HCT116 (cell line): ENCODE results near the gene IER3. TPM values are rescaled to one million over a fixed set of nuclear protein-coding genes. Genes with fewer than 3 reads are reported as not detected.

Experiments
- ATAC-seq: fragments of 200-7000 bp; cut with Tn5 transposase; 2 replicates; pipeline ENCODE4 v1.9.1; 2020; ENCODE audit warnings: mild to moderate bottlenecking, moderate library complexity
- BruUV-seq: library from RNA; stranded (reverse); fragments of 400-500 nt; replicated peaks from 2 replicates; lab custom pipeline; 2021; lab: Mats Ljungman, UMichigan
- CTCF ChIA-PET: fragments of 300-600 bp; sonication (Branson Sonifier 250); formaldehyde crosslinking; loops from one replicate; lab custom pipeline; 2021; ENCODE audit warnings: antibody characterized with exemption; lab: Charles Lee
- POLR2A ChIA-PET: fragments of 300-600, 350-600 bp; sonication (Branson Sonifier 250); formaldehyde crosslinking; loops from one replicate; lab custom pipeline; 2021; ENCODE audit warnings: antibody characterized with exemption; lab: Charles Lee
- RAD21 ChIA-PET, 2 experiments: fragments of 300-600 bp; sonication (Branson Sonifier 250); formaldehyde crosslinking; loops; one replicate each; lab custom pipeline; 2023; ENCODE audit warnings: low total read pairs in 2 of 2; ENCODE audit not compliant: uncharacterized antibody in 2 of 2, unreplicated experiment in 2 of 2, low non-redundant PET in 1 of 2; lab: Charles Lee
- DNase-seq: peaks from one replicate; pipeline ENCODE4 v3.0.0-alpha.2; 2010; ENCODE audit warnings: low read depth, low spot score
- H2AFZ ChIP-seq: fragments of 200-600 bp; shearing (Covaris generic), sonication (generic); 2 replicates; pipeline ENCODE4 v1.6.1; 2017; ENCODE audit warnings: low read depth, mixed run types, mixed read lengths, antibody characterized with exemption, low read length; ENCODE audit not compliant: poor library complexity, severe bottlenecking
- H3K27ac ChIP-seq: 2 replicates; pipeline ENCODE4 v1.5.1; 2012; ENCODE audit warnings: low read depth, low read length
- H3K27me3 ChIP-seq: fragments of 200-600 bp; sonication (generic); 2 replicates; pipeline ENCODE4 v1.6.1; 2016; ENCODE audit warnings: mixed run types, low read length, mixed read lengths; ENCODE audit not compliant: insufficient read depth
- H3K36me3 ChIP-seq, 2 experiments: fragments of 200-500 bp in 1 of 2; fragments of 200-600 bp in 1 of 2; sonication (Bioruptor generic) in 1 of 2; sonication (generic) in 1 of 2; 2 replicates each; pipeline versions ENCODE4 v1.5.1 to v1.6.1; 2014 to 2016; ENCODE audit warnings: low read length in 2 of 2, inconsistent platforms in 1 of 2, mixed read lengths in 1 of 2, mixed run types in 1 of 2; ENCODE audit not compliant: insufficient read depth in 2 of 2, control insufficient read depth in 1 of 2
- H3K4me1 ChIP-seq, 2 experiments: fragments of 200-600 bp in 1 of 2; sonication (generic) in 1 of 2; 2 replicates each; pipeline versions ENCODE4 v1.5.1 to v1.6.1; 2012 to 2017; ENCODE audit warnings: low read length in 2 of 2, inconsistent platforms in 1 of 2, mild to moderate bottlenecking in 1 of 2, mixed read lengths in 1 of 2, mixed run types in 1 of 2, moderate library complexity in 1 of 2; ENCODE audit not compliant: insufficient read depth in 2 of 2, control insufficient read depth in 1 of 2
- H3K4me2 ChIP-seq: fragments of 200-600 bp; sonication (generic); 2 replicates; pipeline ENCODE4 v1.6.1; 2017; ENCODE audit warnings: mixed run types, low read length, mixed read lengths
- H3K4me3 ChIP-seq, 2 experiments: fragments of 200-600 bp in 1 of 2; sonication (generic) in 1 of 2; replicated peaks in 1 of 2; 2 replicates each; pipeline ENCODE4 v1.5.1; 2011 to 2016; ENCODE audit warnings: low read length in 2 of 2, control low read depth in 1 of 2, low read depth in 1 of 2, mild to moderate bottlenecking in 1 of 2, mixed read lengths in 1 of 2, mixed run types in 1 of 2
- H3K79me2 ChIP-seq: fragments of 200-600 bp; sonication (generic); 2 replicates; pipeline ENCODE4 v1.6.1; 2017; ENCODE audit warnings: mild to moderate bottlenecking, mixed run types, low read length, moderate library complexity, mixed read lengths; ENCODE audit not compliant: insufficient read depth
- H3K9ac ChIP-seq: fragments of 200-600 bp; sonication (generic); 2 replicates; pipeline ENCODE4 v1.6.1; 2016; ENCODE audit warnings: low read length, mixed read lengths
- H3K9me2 ChIP-seq: fragments of 200-600 bp; sonication (generic), shearing (Covaris generic); 2 replicates; pipeline ENCODE4 v1.6.1; 2017; ENCODE audit warnings: mixed run types, mild to moderate bottlenecking, moderate library complexity; ENCODE audit not compliant: insufficient read depth
- H3K9me3 ChIP-seq, 2 experiments: fragments of 200-500 bp in 1 of 2; fragments of 200-600 bp in 1 of 2; sonication (Bioruptor generic) in 1 of 2; sonication (generic) in 1 of 2; 2 replicates each; pipeline ENCODE4 v1.6.1; 2014 to 2017; ENCODE audit warnings: low read length in 2 of 2, mixed read lengths in 2 of 2, inconsistent platforms in 1 of 2, low read depth in 1 of 2, mild to moderate bottlenecking in 1 of 2, mixed run types in 1 of 2, moderate library complexity in 1 of 2; ENCODE audit not compliant: control insufficient read depth in 1 of 2, insufficient read depth in 1 of 2
- H4K20me1 ChIP-seq: fragments of 200-600 bp; sonication (generic), shearing (Covaris generic); 2 replicates; pipeline ENCODE4 v1.6.1; 2017; ENCODE audit warnings: mixed run types, mild to moderate bottlenecking, moderate library complexity; ENCODE audit not compliant: insufficient read depth
- CBX3 ChIP-seq: IDR thresholded peaks from 2 replicates; pipeline ENCODE4 v1.6.1; 2012; ENCODE audit warnings: low read depth
- CEBPB ChIP-seq: IDR thresholded peaks from 2 replicates; pipeline ENCODE4 v1.6.1; 2012; ENCODE audit warnings: low read depth
- CTCF ChIP-seq, 3 experiments: fragments of 200-600 bp in 1 of 3; sonication (generic) in 1 of 3; IDR thresholded peaks in 2 of 3; conservative IDR thresholded peaks in 1 of 3; 2 replicates each; pipeline ENCODE4 v1.5.1; 2012 to 2017; ENCODE audit warnings: low read depth in 2 of 3, low read length in 2 of 3, antibody characterized with exemption in 1 of 3, borderline replicate concordance in 1 of 3, control low read depth in 1 of 3, mild to moderate bottlenecking in 1 of 3, mixed read lengths in 1 of 3, mixed run types in 1 of 3, moderate library complexity in 1 of 3; ENCODE audit not compliant: insufficient read depth in 1 of 3
- EZH2 ChIP-seq: fragments of 200-600 bp; sonication (generic); IDR thresholded peaks from 2 replicates; pipeline ENCODE4 v1.6.1; 2017; ENCODE audit warnings: antibody characterized with exemption, mixed run types
- JUND ChIP-seq: IDR thresholded peaks from 2 replicates; pipeline ENCODE4 v1.6.1; 2012
- MAX ChIP-seq: IDR thresholded peaks from 2 replicates; pipeline ENCODE4 v1.6.1; 2012
- POLR2A ChIP-seq: IDR thresholded peaks from 2 replicates; pipeline ENCODE4 v1.7.0; 2011; ENCODE audit warnings: borderline replicate concordance; ENCODE audit not compliant: insufficient read depth, insufficient read length; ENCODE audit errors: extremely low read depth
- POLR2AphosphoS5 ChIP-seq: IDR thresholded peaks from 2 replicates; pipeline ENCODE4 v1.6.1; 2011; ENCODE audit warnings: mild to moderate bottlenecking, low read depth, low read length, moderate library complexity
- RAD21 ChIP-seq: IDR thresholded peaks from 2 replicates; pipeline ENCODE4 v1.6.1; 2012; ENCODE audit warnings: low read depth, mild to moderate bottlenecking
- SIN3A ChIP-seq: IDR thresholded peaks from 2 replicates; pipeline ENCODE4 v1.6.1; 2012; ENCODE audit warnings: low read depth
- TCF7L2 ChIP-seq: IDR thresholded peaks from 2 replicates; pipeline ENCODE4 v1.7.0; 2011; ENCODE audit warnings: borderline replicate concordance, inconsistent platforms; ENCODE audit not compliant: insufficient read depth, insufficient read length; ENCODE audit errors: extremely low read depth
- YY1 ChIP-seq: IDR thresholded peaks from 2 replicates; pipeline ENCODE4 v1.6.1; 2011; ENCODE audit warnings: low read length, low read depth, moderate library complexity, mild to moderate bottlenecking; ENCODE audit not compliant: insufficient replicate concordance; ENCODE audit errors: extremely low read depth
- ZFX ChIP-seq: fragments of 450-650 bp; IDR thresholded peaks from 2 replicates; pipeline ENCODE4 v1.6.1; 2017
- intact Hi-C: fragments of 100-400 bp; cut with micrococcal nuclease; formaldehyde crosslinking; loops from 2 replicates; pipeline ENCODE4 v1.10.0; 2022
- total RNA-seq: library from RNA; stranded (reverse); gene quantifications from one replicate; pipeline ENCODE4 v1.2.1, GENCODE V29; 2021; ENCODE audit not compliant: unreplicated experiment
- TF ChIP-seq, protein P1 (sequence below): IDR thresholded peaks from 2 replicates; pipeline ENCODE4 v1.6.1; 2012
- TF ChIP-seq, protein P2 (sequence below): IDR thresholded peaks from 2 replicates; pipeline ENCODE4 v1.6.1; 2011; ENCODE audit warnings: mild to moderate bottlenecking, low read length, moderate library complexity; ENCODE audit not compliant: insufficient replicate concordance; ENCODE audit errors: extremely low read depth

Gene IER3
- total RNA-seq, 1 experiment from 2014 or later, result 952 TPM

DNA sequence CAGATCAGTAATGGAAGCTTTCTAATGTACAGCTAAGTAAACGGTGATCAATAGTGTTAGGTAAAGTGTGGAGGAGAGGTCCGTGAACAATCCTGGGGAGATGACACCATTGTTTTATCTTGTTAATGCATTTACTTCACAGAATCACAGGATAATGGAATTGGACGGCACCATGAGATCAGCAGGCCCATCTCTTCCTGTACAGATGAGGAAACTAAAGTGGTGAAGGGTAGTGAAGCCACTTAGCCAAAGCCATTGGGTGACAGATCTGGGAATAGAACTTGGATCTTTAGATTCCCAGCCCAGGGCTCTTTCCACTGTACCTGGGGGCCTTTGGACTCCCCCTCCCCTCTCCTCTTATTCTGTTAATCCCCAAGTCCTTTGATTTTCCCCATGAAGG is 26.2 kb upstream of the IER3 start:
- peak overlapping the region; percentile 77 for H3K9ac ChIP-seq
- peak overlapping the region; percentile 86 for H3K4me2 ChIP-seq
- no peaks in the 10 kb centered on the region for H3K9me3 ChIP-seq
- H3K4me3 ChIP-seq, result no peak overlapping the region
- H2AFZ ChIP-seq, result no peak overlapping the region
- POLR2A ChIA-PET, result interaction anchor here (1.9 to 12.4 kb wide), 7 partner anchors 12 to 42 kb away, joined by 10 to 195 read pairs (median 80); partner anchors contain the start of genes FLOT1 and IER3
- no peaks in the 10 kb centered on the region for H3K27me3 ChIP-seq
- no peak for DNase-seq
- intact Hi-C loops, result no loop called here
- H3K36me3 ChIP-seq, result no peaks in the 10 kb centered on the region
- no peaks in the 10 kb centered on the region for H3K79me2 ChIP-seq
- H3K9me2 ChIP-seq, result no peaks in the 10 kb centered on the region
- no TSS peak for BruUV-seq
- peaks cover 67 to 80% of the 10 kb centered on the region in 2 experiments for H3K4me1 ChIP-seq
- no peak for TF ChIP-seq SIN3A
- TF ChIP-seq, protein P1, sequence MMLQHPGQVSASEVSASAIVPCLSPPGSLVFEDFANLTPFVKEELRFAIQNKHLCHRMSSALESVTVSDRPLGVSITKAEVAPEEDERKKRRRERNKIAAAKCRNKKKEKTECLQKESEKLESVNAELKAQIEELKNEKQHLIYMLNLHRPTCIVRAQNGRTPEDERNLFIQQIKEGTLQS, result no peak
- RAD21 ChIA-PET, result no interaction called here
- no peaks in the 10 kb centered on the region for H4K20me1 ChIP-seq
- peak overlapping the region; percentile 76 for H3K27ac ChIP-seq
- CTCF ChIA-PET, result no interaction called here
- ATAC-seq, result no peak

- H3K4me1 ChIP-seq, result peaks cover 64 to 74% of the 10 kb centered on the region in 2 experiments
- TF ChIP-seq EZH2 (no peak), POLR2A (no peak), CTCF (IDR thresholded peaks at IDR 0.05 in 2 of 3, conservative IDR thresholded peaks at IDR 0.05 in 1 of 3; ENCODE audit: borderline replicate concordance in 1 of 3, insufficient read depth in 1 of 3, low read depth in 2 of 3, low read length in 2 of 3) (no peak), POLR2AphosphoS5 (no peak), CEBPB (no peak), SIN3A (no peak), JUND (no peak), MAX (no peak), ZFX (no peak), RAD21 (no peak), CBX3 (no peak), TCF7L2 (no peak), YY1 (no peak)
- TF ChIP-seq, protein P2, sequence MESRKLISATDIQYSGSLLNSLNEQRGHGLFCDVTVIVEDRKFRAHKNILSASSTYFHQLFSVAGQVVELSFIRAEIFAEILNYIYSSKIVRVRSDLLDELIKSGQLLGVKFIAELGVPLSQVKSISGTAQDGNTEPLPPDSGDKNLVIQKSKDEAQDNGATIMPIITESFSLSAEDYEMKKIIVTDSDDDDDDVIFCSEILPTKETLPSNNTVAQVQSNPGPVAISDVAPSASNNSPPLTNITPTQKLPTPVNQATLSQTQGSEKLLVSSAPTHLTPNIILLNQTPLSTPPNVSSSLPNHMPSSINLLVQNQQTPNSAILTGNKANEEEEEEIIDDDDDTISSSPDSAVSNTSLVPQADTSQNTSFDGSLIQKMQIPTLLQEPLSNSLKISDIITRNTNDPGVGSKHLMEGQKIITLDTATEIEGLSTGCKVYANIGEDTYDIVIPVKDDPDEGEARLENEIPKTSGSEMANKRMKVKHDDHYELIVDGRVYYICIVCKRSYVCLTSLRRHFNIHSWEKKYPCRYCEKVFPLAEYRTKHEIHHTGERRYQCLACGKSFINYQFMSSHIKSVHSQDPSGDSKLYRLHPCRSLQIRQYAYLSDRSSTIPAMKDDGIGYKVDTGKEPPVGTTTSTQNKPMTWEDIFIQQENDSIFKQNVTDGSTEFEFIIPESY, result no peak
These were observed 25.6 kb upstream of the IER3 start for GRCh38 chr6:30769853-30770524.

More at GRCh38 chr6:30769853-30770524, 25.6 kb upstream of the IER3 start:
- Histone ChIP-seq H3K27ac (peak overlapping the region; percentile 76), H3K9me3 (no peaks in the 10 kb centered on the region), H3K4me2 (peak overlapping the region; percentile 86), H4K20me1 (no peaks in the 10 kb centered on the region), H3K79me2 (no peaks in the 10 kb centered on the region), H3K27me3 (no peaks in the 10 kb centered on the region), H3K9ac (peak overlapping the region; percentile 77), H3K9me2 (no peaks in the 10 kb centered on the region), H2AFZ (no peak overlapping the region), H3K4me3 (peak overlapping the region in 1 of 2 experiments; percentile 48; a peak in 2 of 4 replicates), H3K36me3 (no peaks in the 10 kb centered on the region)
- ATAC-seq, result peak; percentile 4
- BruUV-seq, result TSS peak; percentile 78
- CTCF ChIA-PET, result no interaction called here
- intact Hi-C loops, result loop anchor here (1.0 kb wide), 4 partner anchors 11 to 44 kb away; partner anchors contain the start of gene IER3
- DNase-seq, result no peak
- RAD21 ChIA-PET, result interaction anchor here (0.9 to 1.5 kb wide), 3 partner anchors 18 to 23 kb away, joined by 4 to 6 read pairs (median 5); no protein-coding TSS in a partner anchor
- POLR2A ChIA-PET, result interaction anchor here (0.7 to 12.4 kb wide), 16 partner anchors 9 to 155 kb away, joined by 3 to 195 read pairs (median 8); partner anchors contain the start of genes FLOT1, IER3 and MDC1
